ENCODE data around the gene MKS1. TPM values are rescaled to one million over a fixed set of nuclear protein-coding genes. Genes with fewer than 3 reads are reported as not detected.

MKS1 gene
- total RNA-seq, 4 donors from 2014 or later, result 11.0 to 25.1 (median 17.2) TPM

DNA sequence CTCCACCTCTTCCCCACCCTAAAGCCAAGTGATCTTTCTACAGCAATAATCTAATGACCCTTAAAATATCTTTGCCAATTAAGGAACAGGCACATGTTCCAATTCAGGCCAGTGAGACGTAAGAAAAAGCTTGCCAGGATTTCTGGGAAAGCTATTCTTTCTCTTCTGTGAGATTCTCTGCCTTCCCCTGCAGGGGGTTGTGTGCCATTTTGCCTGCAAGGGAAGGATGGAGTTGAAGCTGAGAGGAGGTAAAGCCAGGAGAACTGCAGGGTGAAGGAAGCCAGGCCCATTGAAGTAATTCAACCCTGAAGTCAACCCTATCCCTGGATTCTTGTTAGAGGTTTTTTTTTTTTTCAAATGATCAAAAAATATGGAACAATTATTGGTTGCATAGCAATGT lies 10.3 kb upstream of the MKS1 start:
- Histone ChIP-seq H3K9me3 (no peaks in the 10 kb centered on the region), H3K36me3 (no peaks in the 10 kb centered on the region), H3K4me1 (no peaks in the 10 kb centered on the region), H3K27me3 (peaks cover 5% of the 10 kb centered on the region), H3K27ac (no peak overlapping the region), H3K4me3 (no peak overlapping the region)
- WGBS, result 55% methylated on average over 1 of the region's 1 CpG
- TF ChIP-seq POLR2AphosphoS5 (IDR thresholded peaks at IDR 0.05), result no peak
- no peak for TF ChIP-seq POLR2A (IDR thresholded peaks at IDR 0.05)
- TF ChIP-seq, protein P1, sequence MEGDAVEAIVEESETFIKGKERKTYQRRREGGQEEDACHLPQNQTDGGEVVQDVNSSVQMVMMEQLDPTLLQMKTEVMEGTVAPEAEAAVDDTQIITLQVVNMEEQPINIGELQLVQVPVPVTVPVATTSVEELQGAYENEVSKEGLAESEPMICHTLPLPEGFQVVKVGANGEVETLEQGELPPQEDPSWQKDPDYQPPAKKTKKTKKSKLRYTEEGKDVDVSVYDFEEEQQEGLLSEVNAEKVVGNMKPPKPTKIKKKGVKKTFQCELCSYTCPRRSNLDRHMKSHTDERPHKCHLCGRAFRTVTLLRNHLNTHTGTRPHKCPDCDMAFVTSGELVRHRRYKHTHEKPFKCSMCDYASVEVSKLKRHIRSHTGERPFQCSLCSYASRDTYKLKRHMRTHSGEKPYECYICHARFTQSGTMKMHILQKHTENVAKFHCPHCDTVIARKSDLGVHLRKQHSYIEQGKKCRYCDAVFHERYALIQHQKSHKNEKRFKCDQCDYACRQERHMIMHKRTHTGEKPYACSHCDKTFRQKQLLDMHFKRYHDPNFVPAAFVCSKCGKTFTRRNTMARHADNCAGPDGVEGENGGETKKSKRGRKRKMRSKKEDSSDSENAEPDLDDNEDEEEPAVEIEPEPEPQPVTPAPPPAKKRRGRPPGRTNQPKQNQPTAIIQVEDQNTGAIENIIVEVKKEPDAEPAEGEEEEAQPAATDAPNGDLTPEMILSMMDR (IDR thresholded peaks at IDR 0.05), result no peak
- DNase-seq (ENCODE audit: low spot score in 2 of 2), result no peak

DNA sequence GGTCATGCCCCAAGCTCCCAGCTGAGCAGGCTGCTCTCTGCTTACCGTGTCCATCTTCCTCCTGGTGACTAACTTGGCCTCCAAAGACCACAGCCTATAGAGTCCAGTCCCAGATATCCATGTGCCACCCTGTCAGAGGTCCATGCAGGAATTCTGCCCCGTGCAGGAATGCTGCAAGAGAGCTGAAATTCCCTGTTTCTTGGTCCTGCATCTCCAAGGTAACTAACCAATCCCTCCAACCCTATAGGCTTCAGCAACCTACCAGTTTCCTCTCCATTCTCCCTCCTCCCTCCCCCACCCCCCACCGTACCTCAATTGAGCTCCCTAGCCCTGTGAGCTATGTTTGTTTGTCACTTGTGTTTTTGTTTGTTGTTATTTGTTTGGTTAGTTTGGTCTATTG lies 9.6 kb upstream of the MKS1 start:
- Histone ChIP-seq H3K27me3 (peaks cover 5% of the 10 kb centered on the region), H3K36me3 (no peaks in the 10 kb centered on the region), H3K4me1 (no peaks in the 10 kb centered on the region), H3K4me3 (no peak overlapping the region), H3K27ac (no peak overlapping the region), H3K9me3 (no peaks in the 10 kb centered on the region)
- DNase-seq (ENCODE audit: low spot score in 2 of 2), result peak in 1 of 2 donors; percentile 29
- WGBS, result 60% methylated on average over 3 of the region's 3 CpGs
- TF ChIP-seq, protein P1 (IDR thresholded peaks at IDR 0.05), result no peak
- no peak for TF ChIP-seq POLR2AphosphoS5 (IDR thresholded peaks at IDR 0.05)
- no peak for TF ChIP-seq EP300 (IDR thresholded peaks at IDR 0.05)
- TF ChIP-seq POLR2A (IDR thresholded peaks at IDR 0.05), result no peak

DNA sequence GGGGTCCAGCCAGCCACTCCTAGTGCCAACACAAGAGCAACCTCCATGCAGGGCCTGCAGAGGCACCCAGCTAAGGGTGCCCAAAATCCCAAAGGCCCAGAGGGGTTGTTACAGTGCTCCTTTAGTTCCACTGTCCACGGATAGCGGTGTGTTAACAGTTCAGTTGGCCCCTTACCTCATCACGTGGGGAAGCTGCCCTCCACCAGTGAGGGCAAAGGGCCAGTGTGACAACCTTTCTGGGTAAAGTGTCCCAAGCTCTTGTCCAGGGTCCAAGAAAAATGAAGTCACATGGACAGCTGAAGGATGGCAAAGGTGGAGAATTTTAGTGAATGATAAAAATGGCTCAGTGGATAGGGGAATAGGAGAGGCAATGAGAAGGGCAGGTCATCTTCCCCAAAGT lies 8.7 kb upstream of the MKS1 start:
- peaks cover 1% of the 10 kb centered on the region for H3K27me3 ChIP-seq
- no peak overlapping the region for H3K4me3 ChIP-seq

DNA sequence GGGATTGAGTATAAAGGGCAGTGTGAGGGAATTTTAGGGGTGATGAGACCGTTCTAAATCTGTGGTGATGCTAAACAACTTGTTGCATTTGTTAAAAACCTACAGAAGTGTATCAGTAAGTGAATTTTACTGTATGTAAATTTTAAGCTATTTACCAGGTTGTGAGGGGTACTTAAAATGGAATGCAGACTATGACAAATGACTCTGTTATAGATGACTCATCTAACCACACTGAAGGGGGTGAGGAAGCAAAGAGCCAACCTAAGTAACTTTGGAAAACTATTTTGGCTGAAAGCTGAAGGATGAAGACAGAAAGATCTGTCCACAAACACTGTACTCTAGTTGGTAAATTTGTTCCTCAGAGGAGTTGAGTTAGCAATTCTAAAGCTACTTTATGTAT lies 5.3 kb upstream of the MKS1 start:
- DNase-seq (ENCODE audit: low spot score in 2 of 2), result no peak
- Histone ChIP-seq H3K27ac (no peak overlapping the region), H3K9me3 (no peaks in the 10 kb centered on the region), H3K27me3 (no peaks in the 10 kb centered on the region), H3K4me1 (peaks cover 7% of the 10 kb centered on the region), H3K4me3 (no peak overlapping the region), H3K36me3 (no peaks in the 10 kb centered on the region)
- WGBS, result 56% methylated on average over 1 of the region's 1 CpG
- no peak for TF ChIP-seq POLR2A (IDR thresholded peaks at IDR 0.05)
- TF ChIP-seq POLR2AphosphoS5 (IDR thresholded peaks at IDR 0.05), result no peak
- TF ChIP-seq, protein P1 (IDR thresholded peaks at IDR 0.05), result no peak
- TF ChIP-seq EP300 (IDR thresholded peaks at IDR 0.05), result no peak

More for the DNA sequence above, 8.7 kb upstream of the MKS1 start:
- WGBS, result 76% methylated on average over 3 of the region's 3 CpGs
- Histone ChIP-seq H3K27ac (no peak overlapping the region), H3K4me1 (no peaks in the 10 kb centered on the region), H3K9me3 (no peaks in the 10 kb centered on the region), H3K36me3 (no peaks in the 10 kb centered on the region)
- DNase-seq (ENCODE audit: low spot score in 2 of 2), result peak in 1 of 2 donors; percentile 61
- no peak for TF ChIP-seq POLR2AphosphoS5 (IDR thresholded peaks at IDR 0.05)
- TF ChIP-seq EP300 (IDR thresholded peaks at IDR 0.05), result no peak
- TF ChIP-seq, protein P1 (IDR thresholded peaks at IDR 0.05), result no peak
- TF ChIP-seq POLR2A (IDR thresholded peaks at IDR 0.05), result no peak

DNA sequence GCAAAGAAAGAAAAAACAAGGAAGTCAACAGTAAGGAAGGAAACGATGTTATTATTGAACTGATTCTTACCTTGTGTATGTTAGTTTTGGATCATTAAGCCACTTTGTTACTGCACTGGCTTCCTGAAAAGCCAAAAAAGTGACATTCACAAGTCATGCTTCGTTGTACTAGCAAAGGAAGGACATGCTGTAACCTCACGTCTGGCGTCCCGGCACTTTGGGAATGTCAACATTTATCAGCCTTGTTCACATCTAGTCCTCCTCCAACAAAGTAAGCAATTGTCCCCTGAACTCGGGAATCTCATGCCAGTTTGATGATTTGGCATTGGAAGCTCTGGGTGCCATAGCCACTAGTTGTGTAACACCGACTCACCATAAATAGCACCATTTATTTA lies 731 bp upstream of the MKS1 start:
- Histone ChIP-seq H3K36me3 (peaks cover 14% of the 10 kb centered on the region), H3K4me3 (peak overlapping the region; percentile 89), H3K9me3 (no peaks in the 10 kb centered on the region), H3K4me1 (peaks cover 7% of the 10 kb centered on the region), H3K27ac (peak overlapping the region; percentile 85), H3K27me3 (no peaks in the 10 kb centered on the region)
- 62% methylated on average over 7 of the region's 7 CpGs for WGBS
- TF ChIP-seq, protein P1 (IDR thresholded peaks at IDR 0.05), result no peak
- TF ChIP-seq EP300 (IDR thresholded peaks at IDR 0.05), result no peak
- no peak for TF ChIP-seq POLR2AphosphoS5 (IDR thresholded peaks at IDR 0.05)
- no peak for TF ChIP-seq POLR2A (IDR thresholded peaks at IDR 0.05)
- DNase-seq (ENCODE audit: low spot score in 2 of 2), result no peak
